Cardiac muscle cell (in vitro differentiated cells and primary cell): ENCODE results near the gene ZNF341. TPM values are rescaled to one million over a fixed set of nuclear protein-coding genes. Genes with fewer than 3 reads are reported as not detected.
"Not testable (repeated sequence)": the region's sequence is repeated elsewhere in the genome, so short reads cannot be mapped to it uniquely, and the experiment has no call there.

Experiments used
- DNase-seq, 2 donors: peaks; one replicate each; pipeline versions ENCODE4 v3.0.0 to v3.0.0-alpha.2; 2010 to 2017; ENCODE audit warnings: low read depth in 1 of 2, low spot score in 1 of 2
- H3K27ac ChIP-seq: fragments of 200-600 bp; sonication (generic); 2 replicates; pipeline ENCODE4 v1.5.1; 2016
- H3K27me3 ChIP-seq: fragments of 200-600 bp; sonication (generic); 2 replicates; pipeline ENCODE4 v1.6.0; 2016; ENCODE audit warnings: control low read depth
- H3K36me3 ChIP-seq: fragments of 200-600 bp; sonication (generic); 2 replicates; pipeline ENCODE4 v1.5.1; 2016; ENCODE audit warnings: control low read depth
- H3K4me1 ChIP-seq: fragments of 200-600 bp; sonication (generic); 2 replicates; pipeline ENCODE4 v1.8.1; 2017; ENCODE audit warnings: low read depth, mild to moderate bottlenecking, mixed run types
- H3K4me3 ChIP-seq: fragments of 200-600 bp; sonication (generic); 2 replicates; pipeline ENCODE4 v1.5.1; 2016; ENCODE audit warnings: mild to moderate bottlenecking
- H3K9me3 ChIP-seq: fragments of 200-600 bp; sonication (generic); 2 replicates; pipeline ENCODE4 v1.5.1; 2017; ENCODE audit warnings: low read depth, mild to moderate bottlenecking, control low read depth
- polyA plus RNA-seq: library from polyadenylated mRNA; unstranded; fragments of >200 nt; fragmentation: Nextera tagmentation; extraction: Ambion mirVana; gene quantifications from 2 replicates; pipeline ENCODE4 v1.2.1, GENCODE V29; 2016
- total RNA-seq: library from RNA; depleted of rRNA; stranded (reverse); fragments of >200 nt; gene quantifications from 2 replicates; pipeline ENCODE4 v1.2.3, GENCODE V29; 2016
- TF ChIP-seq, protein P1 (sequence below): IDR thresholded peaks from 2 replicates; pipeline ENCODE4 v1.5.1; 2012; ENCODE audit warnings: low read depth, mild to moderate bottlenecking, low read length

The ZNF341 gene
- total and polyA plus RNA-seq, 2 experiments from 2014 or later = 2.7 to 3.1 TPM

DNA sequence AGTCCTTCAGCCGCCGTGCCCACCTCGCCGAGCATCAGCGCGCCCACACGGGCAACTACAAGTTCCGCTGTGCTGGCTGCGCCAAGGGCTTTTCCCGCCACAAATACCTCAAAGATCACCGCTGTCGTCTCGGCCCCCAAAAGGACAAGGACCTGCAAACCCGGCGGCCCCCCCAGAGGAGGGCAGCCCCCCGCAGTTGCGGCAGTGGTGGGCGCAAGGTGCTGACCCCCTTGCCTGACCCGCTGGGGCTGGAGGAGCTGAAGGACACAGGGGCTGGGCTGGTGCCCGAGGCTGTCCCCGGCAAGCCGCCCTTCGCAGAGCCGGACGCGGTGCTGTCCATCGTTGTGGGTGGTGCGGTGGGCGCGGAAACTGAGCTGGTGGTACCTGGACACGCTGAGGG lies 59.2 kb downstream of the ZNF341 start:
- peaks cover 28% of the 10 kb centered on the region for H3K4me1 ChIP-seq
- no peaks in the 10 kb centered on the region for H3K36me3 ChIP-seq
- DNase-seq = no peak
- TF ChIP-seq, protein P1, sequence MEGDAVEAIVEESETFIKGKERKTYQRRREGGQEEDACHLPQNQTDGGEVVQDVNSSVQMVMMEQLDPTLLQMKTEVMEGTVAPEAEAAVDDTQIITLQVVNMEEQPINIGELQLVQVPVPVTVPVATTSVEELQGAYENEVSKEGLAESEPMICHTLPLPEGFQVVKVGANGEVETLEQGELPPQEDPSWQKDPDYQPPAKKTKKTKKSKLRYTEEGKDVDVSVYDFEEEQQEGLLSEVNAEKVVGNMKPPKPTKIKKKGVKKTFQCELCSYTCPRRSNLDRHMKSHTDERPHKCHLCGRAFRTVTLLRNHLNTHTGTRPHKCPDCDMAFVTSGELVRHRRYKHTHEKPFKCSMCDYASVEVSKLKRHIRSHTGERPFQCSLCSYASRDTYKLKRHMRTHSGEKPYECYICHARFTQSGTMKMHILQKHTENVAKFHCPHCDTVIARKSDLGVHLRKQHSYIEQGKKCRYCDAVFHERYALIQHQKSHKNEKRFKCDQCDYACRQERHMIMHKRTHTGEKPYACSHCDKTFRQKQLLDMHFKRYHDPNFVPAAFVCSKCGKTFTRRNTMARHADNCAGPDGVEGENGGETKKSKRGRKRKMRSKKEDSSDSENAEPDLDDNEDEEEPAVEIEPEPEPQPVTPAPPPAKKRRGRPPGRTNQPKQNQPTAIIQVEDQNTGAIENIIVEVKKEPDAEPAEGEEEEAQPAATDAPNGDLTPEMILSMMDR = no peak
- no peaks in the 10 kb centered on the region for H3K9me3 ChIP-seq
- no peaks in the 10 kb centered on the region for H3K27me3 ChIP-seq
- H3K27ac ChIP-seq = no peak overlapping the region
- no peak overlapping the region for H3K4me3 ChIP-seq

DNA sequence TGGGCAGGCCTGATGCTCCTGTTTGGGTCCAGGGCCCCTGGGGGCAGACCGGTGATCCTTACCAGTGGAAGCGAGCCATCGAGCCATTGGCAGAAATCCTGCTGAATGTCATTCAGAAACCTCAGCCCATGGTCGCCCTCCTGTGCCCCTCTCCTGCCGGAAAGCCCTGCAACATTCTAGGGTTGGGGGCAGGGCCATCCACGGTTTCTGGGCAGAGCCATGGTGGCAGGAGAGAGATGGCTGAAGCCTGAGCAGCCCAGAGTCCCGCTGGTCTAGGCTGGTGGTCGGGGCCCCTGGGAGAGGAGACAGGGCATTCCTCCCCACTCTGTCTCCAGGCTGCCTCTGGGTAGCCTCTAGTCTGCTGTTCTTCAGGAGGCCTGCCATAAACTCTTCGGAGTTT lies 59.7 kb downstream of the ZNF341 start:
- no peak for DNase-seq

DNA sequence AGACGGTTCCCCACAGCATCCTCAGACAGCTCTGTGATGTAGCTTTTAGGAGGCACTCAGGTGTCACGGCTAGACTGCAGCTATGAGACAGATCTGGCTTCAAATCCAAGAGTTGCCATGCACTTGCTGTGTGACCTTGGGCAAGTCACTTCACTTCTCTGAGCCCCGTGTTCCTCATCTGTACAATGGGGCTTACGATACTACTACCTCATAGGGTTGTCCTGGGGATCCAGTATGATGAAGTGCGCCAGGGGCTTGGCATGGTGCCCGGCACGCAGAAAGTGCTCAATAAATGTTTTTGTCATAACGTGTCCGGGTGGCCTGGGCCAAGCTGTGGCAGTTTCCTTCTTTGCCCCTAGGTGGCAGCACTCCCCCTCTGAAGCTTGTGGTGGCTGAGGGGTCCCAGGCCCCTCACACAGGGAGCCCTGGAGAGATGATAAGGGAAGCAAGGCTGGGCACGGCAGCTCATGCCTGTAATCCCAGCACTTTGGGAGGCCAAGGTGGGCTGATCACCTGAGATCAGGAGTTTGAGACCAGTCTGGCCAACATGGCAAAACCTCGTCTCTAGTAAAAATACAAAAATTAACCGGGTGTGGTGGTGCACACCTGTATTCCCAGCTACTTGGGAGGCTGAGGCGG lies 60.3 kb downstream of the ZNF341 start:
- H3K9me3 ChIP-seq = no peaks in the 10 kb centered on the region
- H3K4me3 ChIP-seq = no peak overlapping the region
- no peaks in the 10 kb centered on the region for H3K27me3 ChIP-seq
- DNase-seq = peak; percentile 43 to 59
- H3K4me1 ChIP-seq = peaks cover 28% of the 10 kb centered on the region
- H3K27ac ChIP-seq = no peak overlapping the region
- no peaks in the 10 kb centered on the region for H3K36me3 ChIP-seq
- TF ChIP-seq, protein P1 = peak; percentile 81

More for the DNA sequence above, 59.7 kb downstream of the ZNF341 start:
- no peak overlapping the region for H3K27ac ChIP-seq
- H3K36me3 ChIP-seq = no peaks in the 10 kb centered on the region
- H3K4me3 ChIP-seq = no peak overlapping the region
- TF ChIP-seq, protein P1 = no peak
- no peaks in the 10 kb centered on the region for H3K27me3 ChIP-seq
- H3K4me1 ChIP-seq = peaks cover 28% of the 10 kb centered on the region
- H3K9me3 ChIP-seq = no peaks in the 10 kb centered on the region

DNA sequence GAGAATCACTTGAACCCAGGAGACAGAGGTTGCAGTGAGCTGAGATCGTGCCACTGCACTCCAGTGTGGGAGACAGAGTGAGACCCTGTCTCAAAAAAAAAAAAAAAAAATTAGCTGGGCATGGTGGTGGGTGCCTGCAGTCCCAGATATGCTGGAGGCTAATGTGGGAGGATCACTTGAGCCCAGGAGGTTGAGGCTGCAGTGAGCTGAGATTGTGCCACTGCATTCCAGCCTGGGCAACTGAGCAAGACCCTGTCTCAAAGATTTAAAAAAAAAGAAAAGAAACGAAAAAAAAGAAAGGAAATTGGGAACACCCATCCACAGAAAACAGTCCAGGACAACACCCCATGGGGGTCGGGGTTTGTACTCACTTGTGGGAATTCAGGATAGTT lies 60.8 kb downstream of the ZNF341 start:
- Histone ChIP-seq H3K4me1 (peaks cover 28% of the 10 kb centered on the region), H3K27ac (peak overlapping the region; percentile 40)
- H3K4me3 ChIP-seq, H3K27me3 ChIP-seq, H3K36me3 ChIP-seq, DNase-seq, H3K9me3 ChIP-seq: not testable (repeated sequence)

DNA sequence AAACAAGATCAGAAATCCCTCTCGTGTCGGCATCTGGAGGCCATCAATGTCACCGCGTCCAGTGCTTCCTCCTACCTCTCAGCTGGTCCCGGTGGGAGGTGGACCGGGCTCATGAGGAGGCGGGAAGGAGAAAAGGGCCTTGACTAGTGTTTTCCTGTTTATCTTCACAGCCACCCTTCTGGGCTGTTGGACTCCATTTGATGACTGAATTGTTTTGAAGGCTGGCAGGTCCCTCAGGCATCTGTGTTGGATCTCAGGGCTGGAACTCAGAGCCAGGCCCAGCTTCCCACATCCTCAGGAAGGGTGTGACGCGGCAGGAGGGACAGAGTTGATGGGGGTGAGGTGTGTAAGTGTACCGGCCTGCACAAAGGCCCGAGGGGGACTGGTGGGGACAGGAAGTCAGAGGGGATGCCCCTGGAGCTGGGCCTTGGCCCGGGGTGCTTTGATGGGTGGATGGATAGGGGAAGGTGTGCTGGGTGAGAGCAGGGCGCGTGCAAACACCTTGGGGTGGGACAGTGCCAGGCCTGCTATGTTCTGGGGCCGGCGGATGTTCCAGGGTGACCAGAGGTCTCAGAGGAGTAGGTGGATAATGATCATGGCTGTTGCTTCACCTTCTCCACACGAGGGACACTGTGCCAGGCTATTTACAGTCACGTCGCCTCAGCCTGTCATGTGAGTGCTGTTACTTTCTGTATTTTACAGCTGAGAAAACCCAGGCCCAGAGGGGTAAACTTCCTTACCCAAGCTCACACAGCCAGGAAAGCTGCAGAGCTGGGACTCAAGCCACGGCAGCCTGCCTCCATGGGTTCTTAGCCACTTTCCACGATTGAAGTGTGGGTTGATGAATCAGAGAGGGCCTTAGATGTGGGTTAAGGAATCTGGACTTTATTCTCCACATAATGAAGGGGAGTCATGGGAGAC lies 61.5 kb downstream of the ZNF341 start:
- Histone ChIP-seq H3K36me3 (no peaks in the 10 kb centered on the region), H3K27ac (peak overlapping the region; percentile 40), H3K27me3 (no peaks in the 10 kb centered on the region)

More for the DNA sequence above, 61.5 kb downstream of the ZNF341 start:
- DNase-seq = peak; percentile 55 to 58
- no peaks in the 10 kb centered on the region for H3K9me3 ChIP-seq
- TF ChIP-seq, protein P1 = no peak
- peaks cover 28% of the 10 kb centered on the region for H3K4me1 ChIP-seq
- H3K4me3 ChIP-seq = no peak overlapping the region
